ENCODE data around the gene STX4.
A peak's percentile ranks its signal among the peaks of the same experiment; 100 is the strongest.

STX4 gene

GRCh38 chr16:31020536-31020935 lies 12.8 kb upstream of the STX4 start:
- no peak for DNase-seq (ENCODE audit: low read depth)

GRCh38 chr16:31022544-31023251 lies 10.7 kb upstream of the STX4 start:
- no peak for DNase-seq (ENCODE audit: low read depth)

- no peak for DNase-seq (ENCODE audit: low read depth)
Observed at GRCh38 chr16:31023252-31023602, 10.1 kb upstream of the STX4 start.

DNA sequence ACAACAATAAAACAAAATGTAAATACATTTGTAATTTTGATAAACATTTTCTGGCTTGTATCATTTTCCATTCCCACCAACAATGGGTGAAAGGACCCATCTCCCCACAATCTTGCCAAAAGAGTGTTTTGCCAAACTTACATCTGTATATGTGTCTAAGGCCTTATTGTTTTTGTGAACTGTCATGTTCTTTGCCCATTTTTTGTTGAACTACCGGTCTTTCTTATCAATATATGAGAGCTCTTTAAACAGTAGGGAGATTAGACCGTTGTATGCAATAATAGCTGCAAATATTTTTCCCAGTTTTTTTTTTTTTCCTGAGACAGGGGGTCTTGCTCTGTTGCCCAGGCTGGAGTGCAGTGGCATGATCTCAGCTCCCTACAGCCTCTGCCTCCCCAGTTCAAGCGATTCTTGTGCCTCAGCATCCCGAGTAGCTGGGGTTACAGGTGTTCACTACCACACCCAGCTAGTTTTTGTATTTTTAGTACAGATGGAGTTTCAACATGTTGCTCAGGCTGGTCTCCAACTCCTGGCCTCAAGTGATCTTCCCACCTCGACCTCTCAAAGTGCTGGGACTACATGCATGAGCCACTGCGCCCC lies 9.6 kb upstream of the STX4 start:
- DNase-seq (ENCODE audit: low read depth), result no peak

GRCh38 chr16:31025339-31025738 lies 8.0 kb upstream of the STX4 start:
- DNase-seq (ENCODE audit: low read depth), result no peak

- DNase-seq (ENCODE audit: low read depth), result no peak
Observed at GRCh38 chr16:31029272-31029671, 4.1 kb upstream of the STX4 start.

DNA sequence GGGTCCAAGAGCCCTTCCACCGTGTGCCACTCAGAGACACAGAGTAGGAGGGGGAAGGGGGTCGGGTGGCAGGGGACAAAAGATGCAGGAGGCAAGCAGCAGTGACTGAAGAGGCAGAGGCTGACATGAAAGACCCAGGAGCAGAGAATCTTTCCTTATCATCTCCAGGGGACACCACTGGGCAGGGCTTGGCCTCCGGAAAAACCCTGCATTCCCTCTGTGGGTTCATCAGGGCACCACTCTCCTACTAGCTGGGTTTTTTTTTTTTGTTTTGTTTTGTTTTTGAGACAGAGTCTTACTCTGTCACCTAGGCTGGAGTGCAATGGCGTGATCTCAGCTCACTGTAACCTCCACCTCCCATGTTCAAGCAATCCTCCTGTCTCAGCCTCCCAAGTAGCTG lies 2.1 kb upstream of the STX4 start:
- DNase-seq (ENCODE audit: low read depth), result no peak

- peak; percentile 82 for DNase-seq (ENCODE audit: low read depth)
Observed at GRCh38 chr16:31033709-31034492, 543 bp downstream of the STX4 start.

GRCh38 chr16:31036691-31037090 lies 3.3 kb downstream of the STX4 start:
- DNase-seq (ENCODE audit: low read depth), result no peak

DNA sequence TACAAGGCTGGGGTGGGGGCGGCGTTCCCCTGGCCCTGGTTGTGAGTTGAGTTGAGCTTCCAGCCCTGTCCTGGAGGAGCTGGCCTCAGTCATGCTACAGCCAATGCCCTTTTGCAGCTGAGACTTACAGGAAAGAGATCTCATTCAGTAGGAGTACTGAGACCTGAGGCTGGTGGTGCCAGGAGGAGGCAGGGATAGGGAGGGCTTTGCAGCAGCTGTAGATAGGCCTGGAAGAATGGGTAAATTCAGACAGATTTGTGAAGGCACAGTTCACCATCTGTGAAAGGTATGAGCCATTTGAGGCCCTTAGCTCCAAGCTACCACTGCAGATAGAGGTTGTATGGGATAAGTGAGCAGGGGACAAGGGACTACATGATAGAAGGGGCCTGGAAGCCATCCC lies 5.6 kb downstream of the STX4 start:
- DNase-seq (ENCODE audit: low read depth), result no peak

- no peak for DNase-seq (ENCODE audit: low read depth)
Observed at GRCh38 chr16:31042866-31043265, 9.5 kb downstream of the STX4 start.

- DNase-seq (ENCODE audit: low read depth), result no peak
Observed at GRCh38 chr16:31043352-31043751, 10.0 kb downstream of the STX4 start.

- no peak for DNase-seq (ENCODE audit: low read depth)
Observed at GRCh38 chr16:31043898-31044481, 10.6 kb downstream of the STX4 start.

GRCh38 chr16:31050280-31051030 lies 17.1 kb downstream of the STX4 start:
- DNase-seq (ENCODE audit: low read depth), result no peak

- DNase-seq (ENCODE audit: low read depth), result no peak
Observed at GRCh38 chr16:31052114-31052513, 18.8 kb downstream of the STX4 start.

DNA sequence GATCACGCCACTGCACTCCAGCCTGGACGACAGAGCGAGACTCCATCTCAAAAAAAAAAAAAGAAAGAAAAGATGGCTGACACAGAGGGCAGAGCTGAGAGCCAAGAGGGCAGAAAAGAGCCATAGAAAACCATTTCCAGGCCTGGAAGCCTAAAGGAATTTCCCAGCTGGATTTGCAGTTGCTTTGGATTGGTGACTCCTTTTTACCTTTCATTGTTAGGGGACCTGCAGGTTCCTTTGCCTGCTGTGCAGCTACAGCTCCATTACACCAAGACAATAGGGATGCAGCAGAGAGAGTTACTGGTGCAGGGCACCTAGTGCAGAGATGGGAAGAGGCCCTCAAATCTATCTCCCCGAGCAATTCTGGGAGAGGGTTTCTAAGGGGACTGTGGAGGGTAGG lies 22.3 kb downstream of the STX4 start:
- no peak for DNase-seq (ENCODE audit: low read depth)

DNA sequence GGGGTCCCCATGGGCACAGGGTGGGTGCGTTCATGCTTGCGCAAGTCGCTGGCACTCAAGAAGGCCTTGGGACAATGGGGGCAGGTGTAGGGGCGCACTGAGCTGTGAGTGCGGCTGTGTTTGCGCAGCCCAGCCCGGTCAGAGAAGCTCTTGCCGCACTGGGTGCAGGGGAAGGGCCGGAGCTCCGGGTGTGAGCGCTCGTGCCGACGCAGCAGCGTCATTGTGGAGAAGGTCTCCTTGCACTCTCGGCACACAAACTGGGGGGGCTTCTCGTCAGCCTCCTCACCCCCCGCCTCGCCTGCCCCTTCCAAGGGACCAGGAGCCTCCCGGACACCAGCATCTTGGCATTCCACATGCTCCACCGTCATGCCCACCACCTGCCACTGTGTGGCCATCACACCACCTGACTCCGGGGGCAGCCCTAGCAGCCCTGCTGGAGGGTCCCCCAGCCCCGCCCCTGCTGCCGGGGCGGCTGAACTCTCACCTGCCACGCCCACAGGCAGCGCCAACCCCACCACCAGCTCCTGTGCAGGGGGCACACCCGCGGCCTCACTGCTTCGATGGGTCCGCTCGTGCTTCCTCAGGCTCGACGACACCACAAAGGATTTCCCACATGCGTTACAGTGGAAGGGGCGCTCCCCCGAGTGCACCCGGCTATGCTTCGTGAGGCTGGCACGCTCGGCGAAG lies 27.9 kb downstream of the STX4 start:
- DNase-seq (ENCODE audit: low read depth), result no peak

GRCh38 chr16:31061813-31062440 lies 28.6 kb downstream of the STX4 start:
- no peak for DNase-seq (ENCODE audit: low read depth)

- no peak for DNase-seq (ENCODE audit: low read depth)
Observed at GRCh38 chr16:31063495-31063842, 30.1 kb downstream of the STX4 start.

GRCh38 chr16:31063843-31064611 lies 30.7 kb downstream of the STX4 start:
- no peak for DNase-seq (ENCODE audit: low read depth)
